ENCODE data around the gene SEMA4C.
"Not testable (repeated sequence)": the region's sequence is repeated elsewhere in the genome, so short reads cannot be mapped to it uniquely, and the experiment has no call there.

The SEMA4C gene

DNA sequence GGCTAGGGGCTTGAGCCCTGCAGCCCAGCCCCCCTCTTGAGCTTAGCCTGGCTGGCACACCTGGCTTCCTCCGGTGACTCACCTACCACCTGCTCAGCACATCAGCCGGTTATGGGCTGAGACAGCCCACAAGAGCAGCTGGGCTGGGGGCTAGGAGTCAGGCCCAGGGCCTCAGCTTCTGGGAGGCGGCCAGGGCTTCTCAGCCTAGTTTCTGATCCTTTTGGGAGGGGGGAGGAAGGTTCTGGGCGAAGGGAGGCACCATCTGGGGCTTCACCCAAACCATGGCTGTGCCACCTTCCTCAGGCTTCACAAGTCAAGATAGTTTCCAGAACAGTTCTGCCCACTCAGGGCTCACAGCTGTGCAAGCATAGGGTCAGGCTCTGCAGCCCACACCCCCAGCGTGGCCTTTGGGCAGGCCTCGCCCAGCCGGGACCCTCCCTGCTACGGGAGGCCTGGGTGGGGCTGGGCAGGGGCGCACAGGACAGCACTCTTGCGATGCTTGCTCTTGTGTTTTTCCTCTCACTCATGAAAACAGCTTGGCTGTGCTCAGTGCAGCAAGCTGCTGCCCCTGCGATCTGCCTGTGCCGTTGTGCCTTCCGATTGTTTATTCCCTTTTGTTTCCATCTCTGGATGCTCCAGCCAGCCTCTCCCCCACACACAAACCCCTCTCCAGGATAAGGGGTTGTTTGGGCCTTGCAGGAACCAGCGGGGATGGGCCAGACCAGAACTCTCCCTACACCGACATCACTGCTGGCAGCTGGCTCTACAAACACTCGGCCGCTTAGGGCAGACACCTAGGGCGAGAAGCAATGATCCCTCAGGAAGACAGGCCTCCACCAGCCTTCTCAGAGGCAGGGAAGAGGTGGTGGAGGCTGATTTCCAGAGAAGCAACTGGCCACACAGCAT is 26.1 kb upstream of the SEMA4C start:
- peak; percentile 83 for DNase-seq

DNA sequence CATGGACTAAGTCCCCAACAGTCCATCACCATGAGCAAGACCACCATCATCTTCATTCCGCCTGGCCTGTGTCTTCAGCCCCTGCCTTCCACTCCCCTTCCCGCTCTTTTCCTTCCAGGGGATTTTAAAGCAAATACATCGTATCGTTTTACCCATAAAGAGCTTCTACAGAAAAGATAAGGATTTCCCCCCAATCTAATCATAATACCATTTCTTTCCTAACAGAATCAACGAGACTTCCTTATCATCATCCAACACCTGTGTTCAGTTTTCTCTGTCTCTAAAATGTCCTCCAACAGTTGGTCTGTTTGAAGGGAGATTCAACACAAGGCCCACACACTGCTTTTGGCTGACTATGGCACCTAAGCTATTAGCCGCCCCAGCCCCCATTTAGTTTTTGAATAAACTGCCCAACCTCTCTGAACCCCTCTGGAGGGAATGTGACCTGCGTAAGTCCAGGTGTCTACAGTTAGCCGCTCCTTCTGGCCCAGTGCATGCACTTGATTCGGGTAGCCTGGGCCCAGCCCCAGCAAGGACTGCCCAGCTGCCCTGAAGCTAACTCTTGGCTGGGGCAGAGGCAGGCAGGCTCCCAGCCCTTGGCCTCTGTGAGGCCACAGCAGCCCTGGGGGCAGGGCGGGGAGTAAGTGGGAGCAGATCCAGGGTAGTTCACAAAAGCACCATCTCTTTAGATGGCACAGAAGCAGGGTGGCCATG is 25.3 kb upstream of the SEMA4C start:
- DNase-seq: no peak

DNA sequence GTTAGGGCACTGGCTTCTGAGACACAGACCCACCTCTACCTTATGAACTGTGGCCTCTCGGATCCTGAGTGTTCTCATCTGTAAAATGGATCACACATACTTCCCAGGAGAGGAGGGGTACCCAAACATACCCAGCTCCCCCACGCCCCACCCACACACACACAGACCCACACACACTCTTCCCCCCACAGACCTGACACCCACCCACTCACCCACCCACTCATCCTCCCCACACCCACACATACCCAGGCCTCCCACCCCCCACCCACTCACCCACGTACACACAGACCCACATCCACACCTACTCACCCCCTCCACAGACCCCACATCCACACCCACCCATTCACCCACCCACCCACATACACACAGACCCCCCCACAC is 24.3 kb upstream of the SEMA4C start:
- no peak for DNase-seq

GRCh38 chr2:96893289-96894150 is 23.6 kb upstream of the SEMA4C start:
- no peak for DNase-seq

- DNase-seq: peak; percentile 12
Observed at GRCh38 chr2:96891591-96892333, 21.9 kb upstream of the SEMA4C start.

- no peak for DNase-seq
Observed at GRCh38 chr2:96890726-96891385, 21.0 kb upstream of the SEMA4C start.

DNA sequence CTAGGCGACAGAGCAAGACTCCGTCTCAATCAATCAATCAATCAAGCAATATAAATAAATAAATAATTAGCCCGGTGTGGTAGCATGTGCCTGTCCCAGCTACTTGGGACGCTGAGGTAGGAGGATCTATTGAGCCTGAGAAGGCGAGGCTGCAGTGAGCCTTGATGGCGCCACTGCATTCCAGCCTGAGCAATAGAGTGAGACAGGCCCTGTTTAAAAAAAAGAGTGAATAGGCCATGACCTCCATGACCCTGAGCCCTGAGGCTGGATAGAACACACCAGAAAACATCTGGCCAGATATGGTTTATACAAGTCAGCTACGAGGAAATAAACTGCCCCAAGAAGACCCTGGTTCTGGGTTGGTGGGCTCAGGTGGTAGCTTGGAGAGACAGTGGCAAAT is 20.4 kb upstream of the SEMA4C start:
- no peak for DNase-seq

DNA sequence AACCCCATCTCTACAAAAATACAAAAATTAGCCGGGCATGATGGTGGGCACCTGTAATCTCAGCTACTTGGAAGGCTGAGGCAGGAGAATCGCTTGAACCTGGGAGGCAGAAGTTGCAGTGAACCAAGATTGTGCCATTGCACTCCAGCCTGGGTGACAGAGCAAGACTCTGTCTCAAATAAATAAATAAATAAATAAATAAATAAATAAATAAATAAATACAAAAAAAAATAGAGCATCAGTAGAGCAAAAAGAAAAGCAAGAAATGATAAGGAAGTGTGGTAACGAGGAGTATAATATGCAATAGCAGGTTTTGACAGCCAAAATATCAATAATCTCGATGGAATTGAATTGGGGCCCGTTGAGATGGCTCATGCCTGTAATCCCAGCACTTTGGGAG is 19.6 kb upstream of the SEMA4C start:
- not testable (repeated sequence) for DNase-seq

- peak; percentile 96 for DNase-seq
Observed at GRCh38 chr2:96888072-96889011, 18.5 kb upstream of the SEMA4C start.

- no peak for DNase-seq
Observed at GRCh38 chr2:96887493-96888012, 17.7 kb upstream of the SEMA4C start.

DNA sequence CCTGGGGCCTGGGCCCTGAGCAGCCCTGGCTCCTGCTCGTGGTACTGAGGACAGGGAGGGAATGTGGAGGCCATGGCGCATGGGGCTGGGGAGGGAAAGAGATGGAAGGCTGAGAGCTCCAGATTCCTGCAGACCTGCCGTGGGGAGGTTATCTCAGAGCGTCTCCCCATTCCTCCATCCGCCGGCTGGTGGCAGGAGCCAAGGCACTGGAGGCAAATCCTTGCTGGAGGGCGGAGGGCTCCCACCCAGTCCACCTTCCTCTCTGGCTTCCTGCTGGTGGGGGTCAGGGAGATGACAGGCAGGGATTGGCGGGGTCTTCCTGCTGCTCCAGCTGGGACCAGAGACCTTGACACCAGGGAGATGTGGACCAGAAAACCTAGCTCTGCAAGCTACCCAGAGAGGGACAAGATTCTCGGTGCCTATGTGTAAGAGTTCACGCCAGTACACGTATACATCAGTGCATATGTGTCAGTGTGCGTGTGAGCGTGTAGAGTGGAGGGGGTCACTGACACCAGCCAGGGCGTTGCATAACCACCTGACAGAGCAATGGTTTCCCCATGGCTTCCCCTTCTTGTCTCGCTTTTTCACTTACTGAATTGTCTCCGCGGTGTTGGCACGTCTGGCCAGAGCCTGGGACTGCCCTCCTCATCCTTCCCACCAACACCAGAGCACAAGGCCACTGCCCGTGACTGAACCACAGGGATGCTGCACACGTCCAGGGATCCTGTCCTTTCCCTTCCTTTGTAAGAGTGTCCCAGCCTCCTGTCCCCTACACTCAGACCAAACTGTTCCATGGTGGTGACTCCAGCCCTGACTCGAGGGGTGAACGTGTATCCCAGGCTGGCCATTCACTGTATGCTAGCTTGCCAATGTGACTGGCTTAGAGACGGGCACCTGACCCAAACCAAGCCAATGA is 15.8 kb upstream of the SEMA4C start:
- DNase-seq: no peak

DNA sequence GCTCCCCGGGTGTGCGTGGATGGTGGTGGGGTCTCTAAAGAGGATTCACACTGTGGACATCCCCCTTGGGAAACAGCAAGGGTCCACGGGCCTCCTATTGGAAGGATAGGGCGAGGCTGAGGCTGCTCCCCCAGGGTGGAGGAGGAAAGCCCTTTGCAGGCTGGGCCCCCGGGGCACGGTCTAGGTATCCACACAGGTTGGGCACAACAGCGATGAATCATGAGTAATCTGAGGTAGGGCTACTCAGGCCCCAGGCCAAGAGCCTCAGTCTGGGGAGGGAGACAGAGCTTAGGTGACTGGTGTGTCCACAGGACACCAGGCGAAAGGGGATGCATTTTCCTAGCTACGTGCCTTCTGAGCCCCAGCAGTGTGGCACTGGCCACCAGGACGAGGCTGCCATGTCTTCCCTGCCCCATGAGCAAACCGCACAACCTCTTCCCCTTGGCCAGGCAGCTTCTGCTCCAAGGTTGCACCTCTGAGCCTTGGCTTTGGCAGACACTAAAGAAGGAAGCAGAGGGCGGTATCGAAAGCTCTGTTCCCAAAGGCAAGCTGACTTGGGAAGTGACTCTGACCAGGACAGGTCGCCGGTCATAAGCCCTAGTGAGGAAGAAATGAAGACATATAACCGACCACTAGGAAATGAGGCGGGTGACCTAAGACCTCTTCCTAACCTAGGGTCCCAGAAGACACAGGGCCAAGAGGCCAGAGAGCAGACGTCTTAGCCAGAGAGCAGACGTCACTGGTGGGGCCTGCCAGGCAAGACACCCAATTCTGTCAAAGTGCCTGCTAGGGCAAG is 14.6 kb upstream of the SEMA4C start:
- DNase-seq: no peak

DNA sequence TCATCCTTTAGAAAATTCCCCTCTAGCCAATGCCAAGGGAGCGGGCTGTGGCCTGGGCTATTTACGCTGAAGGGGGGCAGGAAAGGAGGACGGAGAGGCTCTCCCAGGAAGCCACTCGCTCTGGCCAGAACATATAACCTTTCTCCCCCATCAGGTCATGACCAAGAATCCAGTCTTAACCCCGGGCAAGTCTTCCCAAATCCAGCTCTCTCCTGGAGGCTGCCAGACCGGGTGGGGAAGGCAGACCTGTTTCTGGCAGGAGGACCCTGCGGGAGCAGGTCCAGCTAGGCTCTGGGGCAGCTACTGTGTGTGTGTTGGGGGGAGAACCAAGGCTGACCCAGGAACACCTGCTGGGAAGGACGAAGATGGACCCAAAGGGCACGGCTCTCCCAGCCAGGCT is 13.4 kb upstream of the SEMA4C start:
- DNase-seq: no peak

DNA sequence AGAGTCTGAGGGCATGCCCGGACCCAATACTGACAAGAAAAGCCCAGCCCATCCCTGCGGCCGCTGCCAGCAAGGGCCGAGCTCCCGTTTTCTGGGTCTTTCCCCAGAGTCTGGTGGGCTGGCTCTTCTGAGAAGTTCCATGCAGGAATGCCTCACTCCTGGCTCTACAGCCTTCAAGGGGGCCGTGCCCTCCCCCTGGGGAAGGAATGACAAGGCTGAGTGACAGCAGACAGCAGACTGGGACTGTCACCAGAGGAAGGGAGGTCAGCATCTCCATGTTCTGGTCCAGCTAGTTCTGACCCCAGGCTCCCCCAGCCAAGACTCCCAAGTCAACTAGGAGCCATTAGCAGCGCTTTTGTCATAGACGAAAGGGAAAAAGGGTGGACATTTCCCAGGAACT is 13.0 kb upstream of the SEMA4C start:
- DNase-seq: no peak

GRCh38 chr2:96882230-96882629 is 12.3 kb upstream of the SEMA4C start:
- no peak for DNase-seq

DNA sequence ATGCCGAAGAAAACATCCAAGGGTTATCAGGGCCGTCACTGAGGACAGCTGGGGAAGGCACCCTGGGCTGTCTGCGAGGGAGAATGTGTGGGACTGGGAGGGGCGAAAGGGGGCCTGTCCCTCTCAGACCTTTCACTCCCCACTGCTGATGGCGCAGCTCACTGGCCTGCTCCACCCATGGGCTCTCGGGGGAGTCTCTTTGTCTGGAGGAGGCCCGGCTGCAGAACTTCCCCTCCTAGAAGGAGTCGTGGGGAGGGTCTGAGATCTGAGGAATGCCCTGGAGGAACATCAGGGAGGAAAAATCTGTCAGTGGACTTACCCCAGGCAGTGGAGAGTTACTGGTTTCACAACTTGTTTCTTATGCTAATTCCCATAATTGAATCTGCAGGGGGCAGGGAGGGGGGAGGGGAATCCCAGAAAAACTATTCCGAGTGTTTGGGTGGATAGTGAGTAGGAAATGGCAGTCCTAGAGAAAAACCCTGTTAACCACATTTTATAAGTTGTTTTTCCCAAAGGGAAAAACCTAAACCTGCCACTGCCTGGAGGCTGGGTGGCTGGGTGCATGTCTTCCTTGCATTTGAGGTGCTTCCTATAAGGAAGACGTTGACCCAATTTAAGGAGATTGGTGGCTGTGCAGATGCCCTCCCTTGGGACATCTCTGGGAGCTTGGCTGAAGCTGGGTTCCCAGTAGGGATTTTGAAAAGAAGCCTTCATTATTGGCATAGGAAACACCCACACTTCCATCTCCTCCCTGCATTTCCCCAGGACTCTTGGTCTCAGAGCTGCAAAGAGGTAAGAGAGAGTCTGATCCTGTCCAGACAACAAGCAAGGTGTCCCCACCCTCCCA is 11.7 kb upstream of the SEMA4C start:
- no peak for DNase-seq

GRCh38 chr2:96880891-96881273 is 11.0 kb upstream of the SEMA4C start:
- DNase-seq: no peak
